Lower leg skin (tissue), 4 donors: Measurements from ENCODE around the gene SASH3. TPM values are rescaled to one million over a fixed set of nuclear protein-coding genes. Genes with fewer than 3 reads are reported as not detected.

Experiments used
- DNase-seq, 2 donors: peaks; one replicate each; pipeline ENCODE4 v3.0.0-alpha.2; 2019; ENCODE audit warnings: low spot score in 2 of 2
- H3K4me3 ChIP-seq: fragments of 200-600 bp; sonication (generic); 2 replicates; pipeline ENCODE4 v1.5.1; 2017; ENCODE audit warnings: mild to moderate bottlenecking, low read depth; ENCODE audit not compliant: poor library complexity, severe bottlenecking
- POLR2A ChIP-seq, 2 donors: fragments of 450-650 bp; IDR thresholded peaks; one replicate each; pipeline ENCODE4 v1.6.1; 2016 to 2017; ENCODE audit warnings: antibody characterized with exemption in 2 of 2, mild to moderate bottlenecking in 1 of 2, moderate library complexity in 1 of 2
- WGBS, 2 donors: methylation state at CpG; one replicate each; pipeline ENCODE4 v1.1.5; 2018; 5-methylcytosine and 5-hydroxymethylcytosine counted together
- intact Hi-C: fragments of 100-400 bp; cut with DNase I; formaldehyde crosslinking; loops from one replicate; pipeline ENCODE4 v1.15.0; 2023; ENCODE audit warnings: low total_unique reads
- total RNA-seq, 4 donors: library from RNA; depleted of rRNA; stranded (reverse); fragments of >200 nt; gene quantifications; one replicate each; pipeline ENCODE4 v1.1.0, GENCODE V29; 2016
- TF ChIP-seq, protein P1 (sequence below), 3 donors: fragments of 450-650 bp; IDR thresholded peaks; one replicate each; pipeline ENCODE4 v1.5.1; 2016; ENCODE audit warnings: antibody characterized with exemption in 3 of 3, mild to moderate bottlenecking in 3 of 3, moderate library complexity in 2 of 3

The SASH3 gene
- total RNA-seq, 4 donors from 2014 or later, result 0.25 to 3.4 (median 1.6) TPM

DNA sequence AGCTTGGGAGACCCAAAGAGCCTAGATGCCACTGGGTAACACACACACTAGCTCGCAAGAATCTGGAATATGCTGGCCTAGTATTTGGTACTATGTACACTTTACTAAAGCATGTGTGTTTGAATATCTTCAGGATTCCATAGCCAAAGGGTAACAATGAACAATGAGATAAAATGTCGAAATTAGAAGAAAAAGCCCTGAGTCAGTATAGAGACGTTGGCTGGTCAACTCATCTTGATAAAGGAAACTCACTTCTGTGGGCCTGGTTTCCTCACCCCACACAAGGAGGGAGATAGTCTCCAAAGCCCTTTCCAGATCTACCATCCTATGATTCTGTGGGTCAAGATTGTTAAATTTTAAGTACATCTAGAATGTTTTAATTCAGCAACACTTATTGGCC is 57.1 kb downstream of the SASH3 start:
- no peak for DNase-seq
- TF ChIP-seq POLR2A (IDR thresholded peaks at IDR 0.05), result no peak
- TF ChIP-seq, protein P1, sequence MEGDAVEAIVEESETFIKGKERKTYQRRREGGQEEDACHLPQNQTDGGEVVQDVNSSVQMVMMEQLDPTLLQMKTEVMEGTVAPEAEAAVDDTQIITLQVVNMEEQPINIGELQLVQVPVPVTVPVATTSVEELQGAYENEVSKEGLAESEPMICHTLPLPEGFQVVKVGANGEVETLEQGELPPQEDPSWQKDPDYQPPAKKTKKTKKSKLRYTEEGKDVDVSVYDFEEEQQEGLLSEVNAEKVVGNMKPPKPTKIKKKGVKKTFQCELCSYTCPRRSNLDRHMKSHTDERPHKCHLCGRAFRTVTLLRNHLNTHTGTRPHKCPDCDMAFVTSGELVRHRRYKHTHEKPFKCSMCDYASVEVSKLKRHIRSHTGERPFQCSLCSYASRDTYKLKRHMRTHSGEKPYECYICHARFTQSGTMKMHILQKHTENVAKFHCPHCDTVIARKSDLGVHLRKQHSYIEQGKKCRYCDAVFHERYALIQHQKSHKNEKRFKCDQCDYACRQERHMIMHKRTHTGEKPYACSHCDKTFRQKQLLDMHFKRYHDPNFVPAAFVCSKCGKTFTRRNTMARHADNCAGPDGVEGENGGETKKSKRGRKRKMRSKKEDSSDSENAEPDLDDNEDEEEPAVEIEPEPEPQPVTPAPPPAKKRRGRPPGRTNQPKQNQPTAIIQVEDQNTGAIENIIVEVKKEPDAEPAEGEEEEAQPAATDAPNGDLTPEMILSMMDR (IDR thresholded peaks at IDR 0.05), result no peak
- WGBS, 2 donors, result 81 to 82% methylated on average over 3 of the region's 3 CpGs
- intact Hi-C loops, result no loop called here
- no peak overlapping the region for H3K4me3 ChIP-seq

DNA sequence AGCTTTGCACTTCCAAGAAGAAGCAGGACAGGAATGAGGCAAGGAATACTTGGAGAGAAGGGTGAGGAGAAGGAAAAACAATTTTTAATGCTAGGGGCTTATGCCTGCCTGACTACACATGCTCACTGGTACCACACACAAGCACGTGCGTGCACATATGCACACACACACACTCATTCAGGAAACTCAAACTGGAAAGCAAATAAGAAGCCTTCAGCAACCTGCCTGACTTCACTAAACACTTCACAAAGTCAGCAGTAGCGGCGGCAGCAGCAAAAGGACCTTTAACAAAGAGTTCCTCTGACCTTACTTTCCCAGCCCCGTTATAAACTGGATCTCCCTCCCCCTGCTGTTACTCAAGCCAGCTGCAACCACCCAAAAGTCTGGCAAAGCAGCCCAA is 60.6 kb downstream of the SASH3 start:
- 42 to 49% methylated on average over 5 of the region's 5 CpGs for WGBS, 2 donors
- intact Hi-C loops, result no loop called here
- no peak for DNase-seq
- H3K4me3 ChIP-seq, result no peak overlapping the region
- TF ChIP-seq POLR2A (IDR thresholded peaks at IDR 0.05), result no peak
- TF ChIP-seq, protein P1 (IDR thresholded peaks at IDR 0.05), result no peak

DNA sequence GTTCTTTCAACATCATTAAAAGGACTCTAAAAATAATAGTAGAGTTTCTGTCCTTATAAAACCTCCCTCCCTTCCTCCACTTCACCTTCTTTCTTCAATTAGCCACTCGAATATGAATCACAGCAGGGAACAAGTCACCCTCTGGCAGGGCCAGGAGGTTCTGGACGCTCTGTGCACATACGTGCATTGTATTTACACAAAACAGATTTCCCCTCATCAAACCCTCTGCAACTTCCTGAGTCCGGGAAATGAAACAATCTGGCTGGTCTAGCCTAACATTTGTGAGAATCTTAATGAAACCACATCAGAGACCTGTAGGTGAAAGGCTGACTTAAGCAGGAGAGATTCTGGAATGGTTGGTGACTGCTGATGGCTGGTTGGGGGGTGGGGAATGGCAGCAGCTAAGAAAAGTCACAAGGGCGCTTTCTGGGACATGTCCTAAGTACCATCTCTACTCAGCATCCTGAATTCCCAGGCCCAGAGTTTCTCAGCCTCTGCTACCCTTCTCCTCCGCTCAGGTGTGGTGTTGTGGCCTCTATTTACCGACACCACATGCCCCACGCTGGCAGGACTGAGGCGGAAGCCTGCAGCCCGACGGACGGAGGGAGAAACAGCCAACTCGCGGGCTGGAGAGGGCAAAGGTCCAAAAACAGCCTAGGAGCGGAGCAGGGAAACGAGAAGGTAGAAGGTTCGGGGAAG is 62.9 kb downstream of the SASH3 start:
- DNase-seq, result peak in 1 of 2 donors; percentile 15
- TF ChIP-seq, protein P1 (IDR thresholded peaks at IDR 0.05), result no peak
- no peak for TF ChIP-seq POLR2A (IDR thresholded peaks at IDR 0.05)
- intact Hi-C loops, result no loop called here
- H3K4me3 ChIP-seq, result peak overlapping the region; percentile 52
- 2 to 35% methylated on average over 17 of the region's 17 CpGs for WGBS, 2 donors

DNA sequence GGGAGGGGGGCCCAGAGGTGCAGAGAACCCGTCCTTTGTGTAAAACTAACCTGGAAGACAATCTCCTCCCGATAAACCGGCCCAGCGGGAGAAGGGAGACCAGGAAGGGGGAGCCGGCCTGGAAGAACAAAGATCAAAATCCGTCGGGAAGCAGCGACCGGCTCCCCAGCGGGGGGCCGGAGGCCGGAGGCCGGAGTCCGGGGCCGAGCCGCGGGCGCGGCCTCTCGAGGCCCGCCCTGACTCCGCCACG is 63.4 kb downstream of the SASH3 start:
- no peak for TF ChIP-seq POLR2A (IDR thresholded peaks at IDR 0.05)
- TF ChIP-seq, protein P1 (IDR thresholded peaks at IDR 0.05), result no peak
- intact Hi-C loops, result no loop called here
- 0 to 47% methylated on average over 8 to 23 of the region's 23 CpGs for WGBS, 2 donors
- H3K4me3 ChIP-seq, result peak overlapping the region; percentile 52
- DNase-seq, result no peak

DNA sequence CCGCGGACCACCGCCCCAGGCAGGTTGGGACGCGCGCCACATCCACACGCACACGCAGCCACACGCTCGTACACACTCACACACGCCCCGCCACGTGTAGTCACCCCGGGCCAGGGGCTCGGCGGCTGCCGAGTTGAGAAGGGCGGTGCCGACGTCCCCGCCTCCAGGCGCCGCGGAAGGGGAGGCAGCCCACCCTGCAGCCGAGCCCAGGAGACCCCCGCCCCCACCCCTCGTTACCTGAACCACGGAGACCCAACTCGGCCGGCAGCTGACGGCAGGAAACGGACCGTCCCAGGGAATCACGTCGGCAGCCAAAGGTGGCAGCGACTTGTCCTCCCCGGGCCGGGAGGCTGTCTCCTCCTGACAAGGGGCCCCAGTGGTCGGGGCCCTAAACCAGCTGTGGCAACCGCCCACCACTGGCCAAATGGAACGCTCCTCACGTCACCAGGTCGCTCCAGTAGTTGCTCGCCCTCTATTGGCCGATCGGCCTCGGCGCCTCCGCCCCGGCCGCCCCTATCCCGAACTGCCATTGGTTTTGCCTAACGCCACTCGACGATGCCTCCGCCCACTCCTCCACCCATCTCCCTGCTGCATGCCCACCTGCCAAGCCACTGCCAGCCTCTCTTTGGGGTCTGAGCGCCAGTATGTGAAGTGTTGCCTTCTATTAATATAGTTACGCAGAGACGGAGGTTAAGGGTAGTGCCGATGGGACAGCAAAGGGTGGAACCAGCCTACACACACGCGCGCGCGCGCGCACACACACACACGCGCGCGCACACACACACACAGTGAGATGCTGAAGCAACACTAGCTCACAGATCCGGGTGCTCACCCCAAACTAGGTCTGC is 63.9 kb downstream of the SASH3 start, which contains the start of gene ZDHHC9:
Gene ZDHHC9 (minus strand): TSS at position 428 of the 848 bp plus-strand sequence. CDS start 1,941 bp downstream, outside the sequence.
- intact Hi-C loops, result no loop called here
- peak within 1 kb of the TSS; percentile 52 for H3K4me3 ChIP-seq
- TF ChIP-seq, protein P1 (IDR thresholded peaks at IDR 0.05), result no peak
- 0 to 45% methylated on average over 11 to 58 of the region's 72 CpGs for WGBS, 2 donors
- peak; percentile 84 to 98 for DNase-seq

Other genes starting within 250 kb of the SASH3 start
- 10 to 100 TPM; 13.2 to 18.0 (median 15.9) TPM for gene OCRL, start 239.7 kb upstream of the SASH3 start, total RNA-seq
- gene APLN, start 125.0 kb upstream of the SASH3 start, total RNA-seq, result under 1 TPM in 1 of 4 donors, not detected in 3; 0.16 TPM
- gene XPNPEP2, start 41.0 kb upstream of the SASH3 start, total RNA-seq, result 1 to 10 TPM; 1.3 to 5.0 (median 2.2) TPM
- gene ZDHHC9, start 63.9 kb downstream of the SASH3 start, total RNA-seq, result 10 to 100 TPM; 23.8 to 58.0 (median 40.1) TPM
- gene UTP14A, start 126.2 kb downstream of the SASH3 start, total RNA-seq, result 10 to 100 TPM; 10.5 to 12.6 (median 11.1) TPM
- 10 to 100 TPM in 1 of 4 donors, 1 to 10 TPM in 3; 4.3 to 10.0 (median 7.9) TPM for gene BCORL1, start 202.7 kb downstream of the SASH3 start, total RNA-seq